Measurements from ENCODE around the gene TDRD15. TPM values are rescaled to one million over a fixed set of nuclear protein-coding genes. Genes with fewer than 3 reads are reported as not detected.

Gene TDRD15
- total and polyA plus RNA-seq, 2 of the 13 experiments (the other 11 are each of a cell fraction or from before 2014, with no cell fraction given) = 0.12 to 0.29 TPM

GRCh38 chr2:21155365-21156136 is 31.8 kb downstream of the TDRD15 start (continued):
- TF ChIP-seq TMF1 (CRISPR knock-in tag; IDR thresholded peaks at IDR 0.05; ENCODE audit: low read depth) (no peak), RAD21 (CRISPR knock-in tag; IDR thresholded peaks at IDR 0.05) (no peak), ZNF282 (IDR thresholded peaks at IDR 0.05; ENCODE audit: partially characterized antibody) (no peak), YY1 (IDR thresholded peaks at IDR 0.05; ENCODE audit: insufficient read depth, insufficient replicate concordance, low read depth, low read length) (no peak), ZNF317 (CRISPR knock-in tag; IDR thresholded peaks at IDR 0.05) (no peak), GATA4 (IDR thresholded peaks at IDR 0.05; ENCODE audit: borderline replicate concordance, low read depth) (peak; percentile 87), ZNF720 (CRISPR knock-in tag; IDR thresholded peaks at IDR 0.05) (no peak), HNRNPK (IDR thresholded peaks at IDR 0.05; ENCODE audit: low read depth, low read length, poor library complexity, severe bottlenecking) (no peak), HOXD1 (CRISPR knock-in tag; IDR thresholded peaks at IDR 0.05) (no peak), FOXA3 (CRISPR knock-in tag; IDR thresholded peaks at IDR 0.05) (peak; percentile 95), EHMT2 (IDR thresholded peaks at IDR 0.05; ENCODE audit: borderline replicate concordance, low read depth, low read length) (no peak; the same call in 1 of the 2 replicates), ZNF546 (CRISPR knock-in tag; conservative IDR thresholded peaks at IDR 0.05) (no peak), ZNF816 (CRISPR knock-in tag; IDR thresholded peaks at IDR 0.05; ENCODE audit: borderline replicate concordance) (peak; percentile 46; the same call in 1 of the 2 replicates), RARA (CRISPR knock-in tag; IDR thresholded peaks at IDR 0.05) (peak; percentile 90), GRHL1 (CRISPR knock-in tag; conservative IDR thresholded peaks at IDR 0.05) (no peak)
- TF ChIP-seq, protein P1, sequence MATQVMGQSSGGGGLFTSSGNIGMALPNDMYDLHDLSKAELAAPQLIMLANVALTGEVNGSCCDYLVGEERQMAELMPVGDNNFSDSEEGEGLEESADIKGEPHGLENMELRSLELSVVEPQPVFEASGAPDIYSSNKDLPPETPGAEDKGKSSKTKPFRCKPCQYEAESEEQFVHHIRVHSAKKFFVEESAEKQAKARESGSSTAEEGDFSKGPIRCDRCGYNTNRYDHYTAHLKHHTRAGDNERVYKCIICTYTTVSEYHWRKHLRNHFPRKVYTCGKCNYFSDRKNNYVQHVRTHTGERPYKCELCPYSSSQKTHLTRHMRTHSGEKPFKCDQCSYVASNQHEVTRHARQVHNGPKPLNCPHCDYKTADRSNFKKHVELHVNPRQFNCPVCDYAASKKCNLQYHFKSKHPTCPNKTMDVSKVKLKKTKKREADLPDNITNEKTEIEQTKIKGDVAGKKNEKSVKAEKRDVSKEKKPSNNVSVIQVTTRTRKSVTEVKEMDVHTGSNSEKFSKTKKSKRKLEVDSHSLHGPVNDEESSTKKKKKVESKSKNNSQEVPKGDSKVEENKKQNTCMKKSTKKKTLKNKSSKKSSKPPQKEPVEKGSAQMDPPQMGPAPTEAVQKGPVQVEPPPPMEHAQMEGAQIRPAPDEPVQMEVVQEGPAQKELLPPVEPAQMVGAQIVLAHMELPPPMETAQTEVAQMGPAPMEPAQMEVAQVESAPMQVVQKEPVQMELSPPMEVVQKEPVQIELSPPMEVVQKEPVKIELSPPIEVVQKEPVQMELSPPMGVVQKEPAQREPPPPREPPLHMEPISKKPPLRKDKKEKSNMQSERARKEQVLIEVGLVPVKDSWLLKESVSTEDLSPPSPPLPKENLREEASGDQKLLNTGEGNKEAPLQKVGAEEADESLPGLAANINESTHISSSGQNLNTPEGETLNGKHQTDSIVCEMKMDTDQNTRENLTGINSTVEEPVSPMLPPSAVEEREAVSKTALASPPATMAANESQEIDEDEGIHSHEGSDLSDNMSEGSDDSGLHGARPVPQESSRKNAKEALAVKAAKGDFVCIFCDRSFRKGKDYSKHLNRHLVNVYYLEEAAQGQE (IDR thresholded peaks at IDR 0.05; ENCODE audit: borderline replicate concordance in 1 of 2, low read depth in 1 of 2, low read length in 2 of 2) = peak in 1 of 2 experiments; percentile 35; a peak in 1 of 4 replicates
- TF ChIP-seq, protein P2, sequence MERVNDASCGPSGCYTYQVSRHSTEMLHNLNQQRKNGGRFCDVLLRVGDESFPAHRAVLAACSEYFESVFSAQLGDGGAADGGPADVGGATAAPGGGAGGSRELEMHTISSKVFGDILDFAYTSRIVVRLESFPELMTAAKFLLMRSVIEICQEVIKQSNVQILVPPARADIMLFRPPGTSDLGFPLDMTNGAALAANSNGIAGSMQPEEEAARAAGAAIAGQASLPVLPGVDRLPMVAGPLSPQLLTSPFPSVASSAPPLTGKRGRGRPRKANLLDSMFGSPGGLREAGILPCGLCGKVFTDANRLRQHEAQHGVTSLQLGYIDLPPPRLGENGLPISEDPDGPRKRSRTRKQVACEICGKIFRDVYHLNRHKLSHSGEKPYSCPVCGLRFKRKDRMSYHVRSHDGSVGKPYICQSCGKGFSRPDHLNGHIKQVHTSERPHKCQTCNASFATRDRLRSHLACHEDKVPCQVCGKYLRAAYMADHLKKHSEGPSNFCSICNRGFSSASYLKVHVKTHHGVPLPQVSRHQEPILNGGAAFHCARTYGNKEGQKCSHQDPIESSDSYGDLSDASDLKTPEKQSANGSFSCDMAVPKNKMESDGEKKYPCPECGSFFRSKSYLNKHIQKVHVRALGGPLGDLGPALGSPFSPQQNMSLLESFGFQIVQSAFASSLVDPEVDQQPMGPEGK (CRISPR knock-in tag; IDR thresholded peaks at IDR 0.05) = no peak; the same call in 1 of the 2 replicates
- TF ChIP-seq, protein P3, sequence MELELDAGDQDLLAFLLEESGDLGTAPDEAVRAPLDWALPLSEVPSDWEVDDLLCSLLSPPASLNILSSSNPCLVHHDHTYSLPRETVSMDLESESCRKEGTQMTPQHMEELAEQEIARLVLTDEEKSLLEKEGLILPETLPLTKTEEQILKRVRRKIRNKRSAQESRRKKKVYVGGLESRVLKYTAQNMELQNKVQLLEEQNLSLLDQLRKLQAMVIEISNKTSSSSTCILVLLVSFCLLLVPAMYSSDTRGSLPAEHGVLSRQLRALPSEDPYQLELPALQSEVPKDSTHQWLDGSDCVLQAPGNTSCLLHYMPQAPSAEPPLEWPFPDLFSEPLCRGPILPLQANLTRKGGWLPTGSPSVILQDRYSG (CRISPR knock-in tag; IDR thresholded peaks at IDR 0.05) = no peak
- TF ChIP-seq, protein P4, sequence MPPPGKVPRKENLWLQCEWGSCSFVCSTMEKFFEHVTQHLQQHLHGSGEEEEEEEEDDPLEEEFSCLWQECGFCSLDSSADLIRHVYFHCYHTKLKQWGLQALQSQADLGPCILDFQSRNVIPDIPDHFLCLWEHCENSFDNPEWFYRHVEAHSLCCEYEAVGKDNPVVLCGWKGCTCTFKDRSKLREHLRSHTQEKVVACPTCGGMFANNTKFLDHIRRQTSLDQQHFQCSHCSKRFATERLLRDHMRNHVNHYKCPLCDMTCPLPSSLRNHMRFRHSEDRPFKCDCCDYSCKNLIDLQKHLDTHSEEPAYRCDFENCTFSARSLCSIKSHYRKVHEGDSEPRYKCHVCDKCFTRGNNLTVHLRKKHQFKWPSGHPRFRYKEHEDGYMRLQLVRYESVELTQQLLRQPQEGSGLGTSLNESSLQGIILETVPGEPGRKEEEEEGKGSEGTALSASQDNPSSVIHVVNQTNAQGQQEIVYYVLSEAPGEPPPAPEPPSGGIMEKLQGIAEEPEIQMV (CRISPR knock-in tag; IDR thresholded peaks at IDR 0.05; ENCODE audit: low read depth) = no peak

Measured in HepG2 (cell line).